ENCODE data around the gene ITGB1BP1.

ITGB1BP1 gene

DNA sequence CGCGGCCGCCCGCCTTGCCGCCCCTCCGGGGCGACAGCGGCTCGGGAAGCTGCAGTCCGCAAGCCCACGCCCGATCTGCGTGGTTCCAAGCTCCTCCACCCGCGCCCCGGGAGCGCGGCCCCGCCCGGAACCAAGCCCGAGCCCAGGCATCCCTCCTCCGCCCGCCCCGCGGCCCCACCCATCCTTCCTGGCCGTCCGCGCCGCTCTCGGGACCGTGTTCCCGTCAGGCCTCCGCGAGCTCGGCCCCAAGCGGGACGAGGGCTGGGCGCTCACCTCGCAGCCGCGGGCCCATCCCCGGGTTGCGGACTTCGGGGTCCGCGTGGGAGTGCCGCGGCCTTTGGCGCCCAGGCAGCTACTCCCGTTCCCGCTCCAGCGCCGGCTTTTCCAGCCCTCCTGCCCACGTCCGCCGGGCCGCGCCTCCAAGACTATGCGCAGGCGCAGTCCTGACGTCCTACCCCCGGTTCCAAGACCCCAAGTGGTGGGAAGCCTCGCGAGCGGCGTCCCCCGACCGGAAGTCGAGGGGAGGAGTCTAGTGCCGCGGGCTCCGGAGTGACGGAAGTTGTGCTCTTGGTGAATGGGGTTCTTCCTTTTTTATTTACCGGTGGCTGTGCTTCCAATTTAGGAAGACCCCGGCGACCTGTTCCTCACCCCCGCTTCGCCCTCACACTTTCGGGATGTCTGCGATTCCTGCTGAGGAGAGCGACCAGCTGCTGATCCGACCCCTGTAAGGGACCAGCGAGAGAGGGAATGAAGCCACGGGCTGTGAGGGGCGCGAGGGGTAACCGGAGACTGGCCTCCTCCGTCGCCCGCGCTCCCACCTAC, at the start of gene ITGB1BP1, which contains the start of gene CPSF3:
Gene ITGB1BP1, minus strand, starts transcription at position 429 of the 822 bp plus-strand sequence. CDS start 4,831 bp downstream, outside the sequence.
Gene CPSF3, plus strand, starts transcription at position 555 of the 822 bp plus-strand sequence. Its CDS starts 120 bp downstream, at position 675.
- TF ChIP-seq, protein P1, sequence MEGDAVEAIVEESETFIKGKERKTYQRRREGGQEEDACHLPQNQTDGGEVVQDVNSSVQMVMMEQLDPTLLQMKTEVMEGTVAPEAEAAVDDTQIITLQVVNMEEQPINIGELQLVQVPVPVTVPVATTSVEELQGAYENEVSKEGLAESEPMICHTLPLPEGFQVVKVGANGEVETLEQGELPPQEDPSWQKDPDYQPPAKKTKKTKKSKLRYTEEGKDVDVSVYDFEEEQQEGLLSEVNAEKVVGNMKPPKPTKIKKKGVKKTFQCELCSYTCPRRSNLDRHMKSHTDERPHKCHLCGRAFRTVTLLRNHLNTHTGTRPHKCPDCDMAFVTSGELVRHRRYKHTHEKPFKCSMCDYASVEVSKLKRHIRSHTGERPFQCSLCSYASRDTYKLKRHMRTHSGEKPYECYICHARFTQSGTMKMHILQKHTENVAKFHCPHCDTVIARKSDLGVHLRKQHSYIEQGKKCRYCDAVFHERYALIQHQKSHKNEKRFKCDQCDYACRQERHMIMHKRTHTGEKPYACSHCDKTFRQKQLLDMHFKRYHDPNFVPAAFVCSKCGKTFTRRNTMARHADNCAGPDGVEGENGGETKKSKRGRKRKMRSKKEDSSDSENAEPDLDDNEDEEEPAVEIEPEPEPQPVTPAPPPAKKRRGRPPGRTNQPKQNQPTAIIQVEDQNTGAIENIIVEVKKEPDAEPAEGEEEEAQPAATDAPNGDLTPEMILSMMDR (IDR thresholded peaks at IDR 0.05; ENCODE audit: control insufficient read depth, extremely low read depth, insufficient read depth), result no peak
- peak; percentile 85 for DNase-seq (ENCODE audit: low read depth)
- peak within 1 kb of the TSS; percentile 73 for H3K4me3 ChIP-seq (ENCODE audit: low read depth, low read length)

DNA sequence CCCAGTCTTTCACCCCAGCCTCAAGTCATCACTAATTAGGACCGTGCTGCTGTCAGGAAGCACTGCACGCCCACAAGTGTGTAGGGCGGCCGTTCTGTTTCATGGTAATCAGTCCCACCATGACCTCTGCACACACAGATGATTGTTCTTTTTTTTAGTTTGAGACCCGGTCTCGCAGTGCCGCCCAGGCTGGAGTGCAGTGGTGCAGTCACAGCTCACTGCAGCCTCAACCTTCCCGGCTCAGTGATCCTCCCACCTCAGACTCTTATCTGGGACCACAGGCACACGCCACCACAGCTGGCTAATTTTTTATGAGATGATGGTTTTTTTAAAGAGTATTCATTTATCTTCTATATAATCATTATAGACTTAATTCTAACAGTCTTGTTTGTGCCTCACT, 49.2 kb upstream of the ITGB1BP1 start:
- H3K4me3 ChIP-seq (ENCODE audit: low read depth, low read length), result no peak overlapping the region
- TF ChIP-seq, protein P1 (IDR thresholded peaks at IDR 0.05; ENCODE audit: control insufficient read depth, extremely low read depth, insufficient read depth), result no peak
- no peak for DNase-seq (ENCODE audit: low read depth)

DNA sequence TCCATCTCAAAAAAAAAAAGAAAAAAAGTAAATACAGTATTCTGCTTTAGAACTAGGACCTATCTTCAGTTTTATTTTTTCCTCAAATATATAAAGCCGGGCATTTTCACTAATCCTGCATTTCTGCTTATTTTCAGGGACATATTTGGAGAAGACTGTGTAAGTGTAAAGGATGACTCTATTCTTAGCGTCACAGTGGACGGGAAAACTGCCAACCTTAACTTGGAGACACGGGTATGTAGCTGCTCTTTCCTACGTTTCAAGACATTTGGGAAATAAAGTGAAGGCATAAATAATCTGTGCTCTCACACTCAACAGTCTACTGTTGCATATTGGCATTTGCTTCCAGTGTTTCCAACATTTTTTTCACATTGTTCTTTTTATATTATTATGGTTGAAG, 47.9 kb upstream of the ITGB1BP1 start:
- H3K4me3 ChIP-seq (ENCODE audit: low read depth, low read length), result no peak overlapping the region
- DNase-seq (ENCODE audit: low read depth), result no peak
- TF ChIP-seq, protein P1 (IDR thresholded peaks at IDR 0.05; ENCODE audit: control insufficient read depth, extremely low read depth, insufficient read depth), result no peak

GRCh38 chr2:9467687-9468086, 44.4 kb upstream of the ITGB1BP1 start:
- no peak overlapping the region for H3K4me3 ChIP-seq (ENCODE audit: low read depth, low read length)
- no peak for DNase-seq (ENCODE audit: low read depth)
- TF ChIP-seq, protein P1 (IDR thresholded peaks at IDR 0.05; ENCODE audit: control insufficient read depth, extremely low read depth, insufficient read depth), result no peak

GRCh38 chr2:9466147-9466683, 42.9 kb upstream of the ITGB1BP1 start:
- no peak overlapping the region for H3K4me3 ChIP-seq (ENCODE audit: low read depth, low read length)
- TF ChIP-seq, protein P1 (IDR thresholded peaks at IDR 0.05; ENCODE audit: control insufficient read depth, extremely low read depth, insufficient read depth), result no peak
- DNase-seq (ENCODE audit: low read depth), result no peak

DNA sequence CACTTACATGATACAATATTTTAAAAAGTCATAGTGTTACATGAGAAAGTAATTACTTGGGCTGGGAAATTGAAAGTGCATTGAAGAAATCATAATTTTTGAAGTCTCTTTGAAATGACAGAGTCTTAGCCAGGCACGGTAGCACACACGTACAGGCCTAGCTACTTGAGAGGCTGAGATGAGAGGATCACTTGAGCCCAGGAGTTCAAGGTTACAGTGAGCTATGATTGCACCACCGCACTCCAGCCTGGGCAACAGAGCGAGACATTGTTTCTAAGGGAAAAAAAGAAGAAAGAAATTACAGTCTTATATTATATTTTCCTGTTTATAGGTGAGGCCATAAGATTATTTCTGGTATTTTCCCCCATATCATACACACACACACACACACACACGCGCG, 41.8 kb upstream of the ITGB1BP1 start:
- TF ChIP-seq, protein P1 (IDR thresholded peaks at IDR 0.05; ENCODE audit: control insufficient read depth, extremely low read depth, insufficient read depth), result no peak
- no peak for DNase-seq (ENCODE audit: low read depth)
- H3K4me3 ChIP-seq (ENCODE audit: low read depth, low read length), result no peak overlapping the region

Data from LNCaP clone FGC (cell line).